Measurements from ENCODE around the gene GABRG3. TPM values are rescaled to one million over a fixed set of nuclear protein-coding genes. Genes with fewer than 3 reads are reported as not detected.

The GABRG3 gene
- total and polyA plus RNA-seq, 2 experiments from 2014 or later: 0.10 to 1.4 TPM

DNA sequence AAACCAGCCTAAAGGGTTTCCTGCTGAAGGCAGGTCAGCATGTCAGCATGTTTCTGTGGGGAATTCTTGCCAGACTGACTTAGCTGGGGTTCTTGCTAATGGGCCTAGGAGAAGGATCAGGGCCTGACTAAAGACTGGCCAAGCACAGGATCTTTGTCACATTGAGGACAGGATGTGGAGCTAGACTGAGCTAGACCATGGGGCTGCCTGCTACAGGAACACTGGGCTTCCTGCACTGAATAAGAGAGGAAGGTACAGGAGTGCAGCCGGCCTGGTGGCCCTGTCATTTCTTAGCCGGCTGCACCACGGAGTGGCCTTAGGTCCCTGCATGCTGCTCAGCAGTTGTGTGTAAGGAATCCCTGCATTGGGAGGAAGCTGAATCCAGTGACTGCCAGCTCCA, 68.2 kb downstream of the GABRG3 start:
- Histone ChIP-seq H3K9me2 (ENCODE audit: insufficient read depth) (no peaks in the 10 kb centered on the region), H3K36me3 (ENCODE audit: insufficient read depth) (no peaks in the 10 kb centered on the region), H3F3A (replicated peaks; ENCODE audit: low read depth) (no peaks in the 10 kb centered on the region), H3K4me2 (no peak overlapping the region), H3K4me3 (no peak overlapping the region), H4K20me1 (replicated peaks; ENCODE audit: insufficient read depth) (no peaks in the 10 kb centered on the region), H2AFZ (no peak overlapping the region), H3K27ac (ENCODE audit: low read depth) (no peak overlapping the region), H3K4me1 (ENCODE audit: insufficient read depth) (no peaks in the 10 kb centered on the region), H3K79me2 (replicated peaks; ENCODE audit: insufficient read depth) (no peaks in the 10 kb centered on the region), H3K27me3 (ENCODE audit: insufficient read depth) (no peaks in the 10 kb centered on the region)
- DNase-seq (ENCODE audit: low spot score): no peak
- ATAC-seq: no peak
- Mint-ChIP-seq H3K4me1 (no peaks in the 10 kb centered on the region), H3K9me3 (peaks cover 12% of the 10 kb centered on the region; the same call in 2 of the 3 replicates), H3K4me3 (no peak overlapping the region), H3K27me3 (ENCODE audit: insufficient read depth, low read depth, poor library complexity) (peaks cover 12% of the 10 kb centered on the region), H3K36me3 (ENCODE audit: low read depth) (peaks cover 3% of the 10 kb centered on the region), H3K27ac (no peak overlapping the region)
- TF ChIP-seq CREB1 (CRISPR knock-in tag; IDR thresholded peaks at IDR 0.05; ENCODE audit: low read depth) (no peak), ZNF331 (CRISPR knock-in tag; IDR thresholded peaks at IDR 0.05; ENCODE audit: low read depth) (no peak)

DNA sequence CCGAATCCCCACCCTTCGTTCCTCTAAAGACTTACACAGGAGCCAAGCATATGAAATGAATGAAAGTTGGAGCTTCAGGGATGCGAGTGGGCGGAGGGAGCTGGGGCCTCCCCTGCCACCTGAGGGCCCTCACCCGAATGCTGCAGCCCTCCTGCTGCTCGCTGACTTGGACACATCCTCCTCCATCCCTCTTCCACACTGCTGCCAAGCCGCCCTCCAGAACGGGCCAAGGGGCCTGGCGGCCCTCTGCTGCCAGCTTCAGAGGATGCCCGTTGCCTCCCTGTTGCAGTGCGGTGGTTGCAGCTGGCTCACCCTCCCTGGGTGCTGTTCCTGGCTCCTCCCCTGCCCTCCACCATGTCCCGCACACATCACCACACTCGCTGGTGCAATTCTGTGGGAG, 71.2 kb downstream of the GABRG3 start:
- no peaks in the 10 kb centered on the region for H3K9me2 ChIP-seq (ENCODE audit: insufficient read depth)
- Mint-ChIP-seq H3K36me3 (ENCODE audit: low read depth) (no peaks in the 10 kb centered on the region; the same call in 2 of the 3 replicates), H3K4me3 (no peak overlapping the region)
- TF ChIP-seq CTCF (conservative IDR thresholded peaks at IDR 0.05; ENCODE audit: low read depth in 2 of 2): no peak
- no peak for TF ChIP-seq NANOG (IDR thresholded peaks at IDR 0.05; ENCODE audit: borderline replicate concordance)
- TF ChIP-seq EZH2 (IDR thresholded peaks at IDR 0.05; ENCODE audit: low read depth, unreplicated experiment): no peak
- TF ChIP-seq ZNF331 (CRISPR knock-in tag; IDR thresholded peaks at IDR 0.05; ENCODE audit: low read depth): no peak
- no peak for TF ChIP-seq ZNF114 (CRISPR knock-in tag; IDR thresholded peaks at IDR 0.05)
- TF ChIP-seq POLR2AphosphoS5 (IDR thresholded peaks at IDR 0.05; ENCODE audit: low read depth): no peak
- TF ChIP-seq STAT1 (IDR thresholded peaks at IDR 0.05; ENCODE audit: unreplicated experiment): no peak
- TF ChIP-seq ZNF462 (CRISPR knock-in tag; IDR thresholded peaks at IDR 0.05): no peak
- TF ChIP-seq EZH2phosphoT487 (IDR thresholded peaks at IDR 0.05; ENCODE audit: unreplicated experiment): no peak
- TF ChIP-seq, protein P1, sequence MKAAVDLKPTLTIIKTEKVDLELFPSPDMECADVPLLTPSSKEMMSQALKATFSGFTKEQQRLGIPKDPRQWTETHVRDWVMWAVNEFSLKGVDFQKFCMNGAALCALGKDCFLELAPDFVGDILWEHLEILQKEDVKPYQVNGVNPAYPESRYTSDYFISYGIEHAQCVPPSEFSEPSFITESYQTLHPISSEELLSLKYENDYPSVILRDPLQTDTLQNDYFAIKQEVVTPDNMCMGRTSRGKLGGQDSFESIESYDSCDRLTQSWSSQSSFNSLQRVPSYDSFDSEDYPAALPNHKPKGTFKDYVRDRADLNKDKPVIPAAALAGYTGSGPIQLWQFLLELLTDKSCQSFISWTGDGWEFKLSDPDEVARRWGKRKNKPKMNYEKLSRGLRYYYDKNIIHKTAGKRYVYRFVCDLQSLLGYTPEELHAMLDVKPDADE (IDR thresholded peaks at IDR 0.05): no peak
- TF ChIP-seq JUNB (IDR thresholded peaks at IDR 0.05; ENCODE audit: unreplicated experiment): no peak

More for the DNA sequence above, 71.2 kb downstream of the GABRG3 start:
- Histone ChIP-seq H3K79me2 (replicated peaks; ENCODE audit: insufficient read depth) (no peaks in the 10 kb centered on the region), H3K27me3 (ENCODE audit: insufficient read depth) (no peaks in the 10 kb centered on the region), H2AFZ (no peak overlapping the region), H4K20me1 (replicated peaks; ENCODE audit: insufficient read depth) (no peaks in the 10 kb centered on the region), H3K36me3 (ENCODE audit: insufficient read depth) (no peaks in the 10 kb centered on the region), H3F3A (replicated peaks; ENCODE audit: low read depth) (no peaks in the 10 kb centered on the region), H3K27ac (ENCODE audit: low read depth) (no peak overlapping the region), H3K4me1 (ENCODE audit: insufficient read depth) (no peaks in the 10 kb centered on the region), H3K4me2 (no peak overlapping the region), H3K4me3 (no peak overlapping the region)
- Mint-ChIP-seq H3K27ac (no peak overlapping the region), H3K9me3 (peaks cover 9% of the 10 kb centered on the region; the same call in 2 of the 3 replicates), H3K27me3 (ENCODE audit: insufficient read depth, low read depth, poor library complexity) (peaks cover 14% of the 10 kb centered on the region), H3K4me1 (no peaks in the 10 kb centered on the region)
- ATAC-seq (no peak), DNase-seq (ENCODE audit: low spot score) (no peak)

Measured in GM23338 (cell line).